GM10248 (cell line): ENCODE data around the gene SETBP1.

Experiments
- CTCF ChIA-PET: fragments of 300-600 bp; sonication (Branson Sonifier 250); formaldehyde crosslinking; extraction: SDS; loops from one replicate; lab custom pipeline; 2021; ENCODE audit warnings: antibody characterized with exemption; lab: Yijun Ruan, JAX
- POLR2A ChIA-PET: fragments of 350-650 bp; sonication (Branson Sonifier 250); formaldehyde crosslinking; extraction: SDS; loops from one replicate; lab custom pipeline; 2020; ENCODE audit warnings: antibody characterized with exemption; lab: Yijun Ruan, JAX
- DNase-seq: peaks from one replicate; pipeline ENCODE4 v3.0.0; 2012; ENCODE audit errors: extremely low spot score
- TF ChIP-seq, protein P1 (sequence below): IDR thresholded peaks from 2 replicates; pipeline ENCODE4 v1.5.1; 2012; ENCODE audit warnings: mild to moderate bottlenecking, low read depth; ENCODE audit errors: extremely low read depth, missing control alignments, control extremely low read depth

The SETBP1 gene

DNA sequence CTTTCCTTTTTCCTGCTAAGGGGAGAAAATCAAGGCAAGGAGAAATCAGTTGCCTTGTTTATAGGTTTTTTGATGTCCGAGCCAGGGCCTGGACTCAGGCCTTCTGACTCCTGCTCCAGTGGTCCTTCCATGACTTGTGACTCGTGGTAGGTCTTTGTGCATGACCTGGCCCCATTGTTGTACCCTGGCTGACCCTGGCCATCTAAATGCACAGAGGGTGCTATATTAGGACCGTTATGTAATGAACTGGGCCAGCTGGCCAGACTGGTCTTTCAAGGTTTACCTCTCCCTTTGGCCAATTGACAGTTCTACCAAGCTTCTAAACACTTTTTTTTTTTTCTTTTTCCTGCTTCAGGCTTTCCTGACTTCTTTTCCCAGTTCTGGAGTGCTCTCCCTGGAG is 81.1 kb downstream of the SETBP1 start:
- ChIA-PET POLR2A (no interaction called here), CTCF (interaction anchor here (0.9 to 1.2 kb wide), 2 partner anchors 17 to 19 kb away, joined by 3 read pairs; no protein-coding TSS in a partner anchor)

DNA sequence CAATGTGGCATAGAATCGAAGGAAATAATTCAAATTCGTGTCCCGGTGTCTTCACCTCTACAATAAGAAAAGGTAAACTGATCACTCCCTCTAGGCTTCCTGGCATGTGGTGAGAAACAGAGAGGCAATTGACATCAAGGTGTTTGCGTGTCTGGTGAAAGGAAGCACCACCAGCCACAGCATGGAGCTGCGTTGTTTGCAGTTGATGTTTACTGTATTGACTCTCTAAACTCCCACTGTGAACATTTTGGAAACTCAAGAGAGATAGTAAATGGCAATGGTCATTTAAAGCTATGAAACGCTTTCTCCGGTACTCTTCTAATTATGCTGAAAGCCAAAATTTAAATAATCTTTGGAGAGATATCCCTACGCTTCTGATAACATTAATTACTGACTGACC is 82.6 kb downstream of the SETBP1 start:
- ChIA-PET POLR2A (no interaction called here), CTCF (interaction anchor here (0.8 to 1.7 kb wide), 2 partner anchors 9 to 25 kb away, joined by 3 read pairs; no protein-coding TSS in a partner anchor)
- TF ChIP-seq, protein P1, sequence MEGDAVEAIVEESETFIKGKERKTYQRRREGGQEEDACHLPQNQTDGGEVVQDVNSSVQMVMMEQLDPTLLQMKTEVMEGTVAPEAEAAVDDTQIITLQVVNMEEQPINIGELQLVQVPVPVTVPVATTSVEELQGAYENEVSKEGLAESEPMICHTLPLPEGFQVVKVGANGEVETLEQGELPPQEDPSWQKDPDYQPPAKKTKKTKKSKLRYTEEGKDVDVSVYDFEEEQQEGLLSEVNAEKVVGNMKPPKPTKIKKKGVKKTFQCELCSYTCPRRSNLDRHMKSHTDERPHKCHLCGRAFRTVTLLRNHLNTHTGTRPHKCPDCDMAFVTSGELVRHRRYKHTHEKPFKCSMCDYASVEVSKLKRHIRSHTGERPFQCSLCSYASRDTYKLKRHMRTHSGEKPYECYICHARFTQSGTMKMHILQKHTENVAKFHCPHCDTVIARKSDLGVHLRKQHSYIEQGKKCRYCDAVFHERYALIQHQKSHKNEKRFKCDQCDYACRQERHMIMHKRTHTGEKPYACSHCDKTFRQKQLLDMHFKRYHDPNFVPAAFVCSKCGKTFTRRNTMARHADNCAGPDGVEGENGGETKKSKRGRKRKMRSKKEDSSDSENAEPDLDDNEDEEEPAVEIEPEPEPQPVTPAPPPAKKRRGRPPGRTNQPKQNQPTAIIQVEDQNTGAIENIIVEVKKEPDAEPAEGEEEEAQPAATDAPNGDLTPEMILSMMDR = no peak
- no peak for DNase-seq

More for the DNA sequence above, 81.1 kb downstream of the SETBP1 start:
- no peak for DNase-seq
- TF ChIP-seq, protein P1 = no peak

DNA sequence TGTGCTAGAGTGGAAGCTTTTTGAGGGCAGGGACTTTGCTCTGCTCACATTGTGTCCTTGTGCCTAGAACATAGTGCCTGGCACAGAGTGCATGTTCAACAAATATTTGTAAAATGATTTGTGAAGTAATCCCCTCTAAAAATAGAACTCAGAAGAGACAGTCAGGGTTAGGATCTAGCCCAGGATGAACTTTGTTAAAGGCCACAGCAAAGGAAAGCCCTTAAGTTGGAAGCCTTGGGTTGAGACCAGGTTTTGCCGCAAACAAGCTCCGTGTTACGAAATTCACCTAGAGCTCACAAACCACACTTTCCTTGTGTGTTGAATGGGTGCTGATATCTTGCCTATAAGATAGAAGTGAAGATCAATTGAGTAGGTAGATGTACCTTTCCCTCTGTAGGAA is 84.2 kb downstream of the SETBP1 start:
- ChIA-PET POLR2A (no interaction called here), CTCF (interaction anchor here (1.2 to 1.4 kb wide), 2 partner anchors 11 to 13 kb away, joined by 3 to 4 read pairs; no protein-coding TSS in a partner anchor)
- no peak for DNase-seq
- TF ChIP-seq, protein P1 = no peak

DNA sequence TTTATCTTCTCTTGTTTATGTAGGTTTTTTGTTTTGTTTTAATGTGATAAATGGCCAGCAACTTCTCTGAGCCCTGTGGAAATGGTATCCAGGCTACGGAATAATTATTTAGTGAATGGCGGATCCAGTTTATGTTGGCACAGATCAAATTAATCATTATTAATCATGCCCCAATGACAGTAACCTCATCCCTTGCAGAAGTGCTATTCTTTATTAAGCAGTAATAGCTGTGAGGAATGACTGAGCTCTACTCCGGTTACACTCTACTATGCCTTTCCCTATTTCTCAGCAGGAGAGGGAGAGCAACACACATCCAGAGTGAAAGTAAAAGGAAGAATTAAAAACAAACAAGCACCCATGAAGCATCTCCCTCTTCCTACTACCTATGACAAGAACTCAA is 84.8 kb downstream of the SETBP1 start:
- no peak for DNase-seq
- TF ChIP-seq, protein P1 = no peak
- ChIA-PET CTCF (interaction anchor here (0.9 to 1.6 kb wide), 5 partner anchors 10 to 448 kb away, joined by 3 to 4 read pairs (median 4); no protein-coding TSS in a partner anchor), POLR2A (no interaction called here)

DNA sequence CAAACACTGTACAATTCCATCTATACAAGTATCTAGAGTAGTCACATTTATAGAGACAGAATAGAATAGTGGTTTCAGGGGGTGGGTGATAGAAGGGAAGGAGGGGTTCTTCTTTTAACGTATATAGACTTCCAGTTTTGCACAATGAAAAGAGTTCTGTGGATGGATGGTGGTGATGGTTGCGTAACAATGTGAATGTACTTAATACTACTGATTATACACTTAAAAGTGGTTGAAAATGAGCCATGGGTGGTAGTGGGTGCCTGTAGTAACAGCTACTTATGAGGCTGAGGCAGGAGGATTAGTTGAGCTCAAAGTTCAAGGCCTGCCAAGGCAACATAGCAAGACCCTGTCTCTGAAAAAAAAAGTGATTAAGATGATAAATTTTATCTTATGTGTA is 85.8 kb downstream of the SETBP1 start:
- ChIA-PET CTCF (interaction anchor here (0.9 to 1.6 kb wide), 6 partner anchors 11 to 447 kb away, joined by 3 to 4 read pairs (median 4); no protein-coding TSS in a partner anchor), POLR2A (no interaction called here)
- TF ChIP-seq, protein P1 = no peak
- DNase-seq = no peak

DNA sequence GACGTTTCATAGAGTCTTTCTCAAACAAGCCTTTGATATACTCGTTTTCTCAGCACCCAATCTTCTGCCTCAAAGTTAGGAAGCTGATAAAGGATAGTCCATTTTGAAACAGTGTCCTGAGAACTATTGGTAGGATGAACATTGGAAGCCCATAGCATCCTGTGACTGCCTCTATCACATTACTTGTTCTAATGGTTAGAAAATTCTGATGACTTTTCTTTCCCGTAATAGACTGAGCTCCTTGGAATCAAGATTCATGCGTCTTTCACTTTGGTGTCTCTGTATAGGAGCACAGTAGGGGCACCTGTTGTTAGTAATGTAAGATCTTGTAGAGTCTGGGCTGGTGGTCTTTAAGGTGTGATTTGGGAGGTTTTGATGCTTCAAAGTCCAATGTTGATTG is 87.1 kb downstream of the SETBP1 start:
- CTCF ChIA-PET = interaction anchor here (0.8 to 1.7 kb wide), 4 partner anchors 8 to 55 kb away, joined by 3 to 6 read pairs (median 3); no protein-coding TSS in a partner anchor
- POLR2A ChIA-PET = no interaction called here
- TF ChIP-seq, protein P1 = no peak
- no peak for DNase-seq
